K562 (cell line): Measurements from ENCODE around the gene TAF4. TPM values are rescaled to one million over a fixed set of nuclear protein-coding genes. Genes with fewer than 3 reads are reported as not detected.

Experiments
- ATAC-seq: fragments of 200-7000 bp; cut with Tn5 transposase; 3 replicates; pipeline ENCODE4 v1.9.1; 2020; ENCODE audit warnings: moderate library complexity
- BruUV-seq: library from RNA; stranded (reverse); fragments of 400-500 nt; replicated peaks from 2 replicates; lab custom pipeline; 2021; lab: Mats Ljungman, UMichigan
- CTCF ChIA-PET: fragments of 300-600 bp; formaldehyde crosslinking; extraction: SDS; loops from one replicate; lab custom pipeline; 2021; ENCODE audit warnings: low intra/inter-chr PET ratio; lab: Yijun Ruan, JAX
- POLR2A ChIA-PET: fragments of 300-600, 350-650 bp; sonication (Branson Sonifier 250); formaldehyde crosslinking; extraction: SDS; loops from one replicate; lab custom pipeline; 2021; ENCODE audit warnings: antibody characterized with exemption, inconsistent platforms; lab: Yijun Ruan, JAX
- DNase-seq, 4 experiments: peaks; one replicate each; pipeline versions ENCODE4 v3.0.0 to v3.0.0-alpha.2; 2011 to 2018; ENCODE audit warnings: low spot score in 3 of 4, mixed read lengths in 3 of 4; ENCODE audit errors: extremely low read depth in 1 of 4
- FAIRE-seq: peaks from 2 replicates; lab custom pipeline; 2011; peaks lifted over from hg19 to GRCh38; lab: Jason Lieb, UNC
- H2AFZ ChIP-seq: 2 replicates; pipeline ENCODE4 v1.6.0; 2011; ENCODE audit warnings: low read depth, low read length, control low read depth, inconsistent platforms
- H3K27ac ChIP-seq: fragments of 200-600 bp; 3 replicates; pipeline ENCODE4 v1.8.0; 2011; ENCODE audit warnings: low read depth, mild to moderate bottlenecking, control low read depth, inconsistent platforms, low read length, moderate library complexity, mixed read lengths; ENCODE audit errors: extremely low read depth
- H3K27me3 ChIP-seq, 2 experiments: fragments of 300-600 bp in 1 of 2; 2 replicates in 1 of 2; 3 replicates in 1 of 2; pipeline versions ENCODE4 v1.6.0 to v1.8.0; 2011; ENCODE audit warnings: inconsistent platforms in 2 of 2, low read length in 2 of 2, mild to moderate bottlenecking in 1 of 2, mixed read lengths in 1 of 2, moderate library complexity in 1 of 2; ENCODE audit not compliant: control insufficient read depth in 2 of 2, insufficient read depth in 2 of 2
- H3K36me3 ChIP-seq: fragments of 300-600 bp; 3 replicates; pipeline ENCODE4 v1.8.0; 2011; ENCODE audit warnings: mild to moderate bottlenecking, low read length, inconsistent platforms; ENCODE audit not compliant: control insufficient read depth, insufficient read depth
- H3K4me1 ChIP-seq, 2 experiments: fragments of 200-600 bp in 1 of 2; replicated peaks in 1 of 2; 2 replicates in 1 of 2; 3 replicates in 1 of 2; pipeline versions ENCODE4 v1.5.1 to v1.8.0; 2011; ENCODE audit warnings: inconsistent platforms in 2 of 2, low read length in 2 of 2, mild to moderate bottlenecking in 1 of 2, mixed read lengths in 1 of 2, moderate library complexity in 1 of 2; ENCODE audit not compliant: control insufficient read depth in 2 of 2, insufficient read depth in 2 of 2
- H3K4me2 ChIP-seq: 2 replicates; pipeline ENCODE4 v1.6.1; 2011; ENCODE audit warnings: low read length, control low read depth, inconsistent platforms, mixed read lengths; ENCODE audit not compliant: insufficient read depth
- H3K4me3 ChIP-seq: fragments of 200-600 bp; sonication (generic), shearing (Covaris generic); 2 replicates; pipeline ENCODE4 v1.5.1; 2016; ENCODE audit warnings: control low read depth, inconsistent platforms
- H3K79me2 ChIP-seq: fragments of 200-600 bp; 3 replicates; pipeline ENCODE4 v1.8.0; 2011; ENCODE audit warnings: low read length, inconsistent platforms; ENCODE audit not compliant: control insufficient read depth, insufficient read depth
- H3K9ac ChIP-seq, 2 experiments: 2 replicates each; pipeline versions ENCODE4 v1.6.0 to v1.6.1; 2011; ENCODE audit warnings: low read depth in 2 of 2, low read length in 2 of 2, control low read depth in 1 of 2, inconsistent platforms in 1 of 2, mild to moderate bottlenecking in 1 of 2, mixed read lengths in 1 of 2; ENCODE audit not compliant: insufficient read depth in 1 of 2
- H3K9me1 ChIP-seq: one replicate; pipeline ENCODE4 v1.6.0; 2011; ENCODE audit warnings: inconsistent platforms, mild to moderate bottlenecking, low read length, moderate library complexity; ENCODE audit not compliant: control insufficient read depth, insufficient read depth
- H3K9me3 ChIP-seq: replicated peaks from 2 replicates; pipeline ENCODE4 v1.5.1; 2011; ENCODE audit warnings: low read depth, low read length, inconsistent platforms; ENCODE audit not compliant: control insufficient read depth, insufficient read depth
- H4K20me1 ChIP-seq: replicated peaks from 2 replicates; pipeline ENCODE4 v1.6.1; 2011; ENCODE audit warnings: low read length, inconsistent platforms, mixed read lengths; ENCODE audit not compliant: control insufficient read depth, insufficient read depth
- FOXM1 ChIP-seq, 2 experiments: fragments of 450-650 bp in 1 of 2; sonication (generic) in 1 of 2; formaldehyde crosslinking in 1 of 2; IDR thresholded peaks; 2 replicates each; pipeline versions ENCODE4 v1.6.1 to v1.9.0; 2017 to 2022; ENCODE audit warnings: low read depth in 2 of 2, mild to moderate bottlenecking in 2 of 2, missing genetic modification reagents in 1 of 2, moderate library complexity in 1 of 2
- POLR2B ChIP-seq: fragments of 450-650 bp; IDR thresholded peaks from 2 replicates; pipeline ENCODE4 v1.6.1; 2018; ENCODE audit warnings: low read depth; ENCODE audit not compliant: partially characterized antibody
- WGBS: fragments of 100-300 bp; shearing (Covaris generic); methylation state at CpG from one replicate; pipeline ENCODE4 v1.1.6; 2016; ENCODE audit warnings: low coverage, mixed read lengths; ENCODE audit not compliant: insufficient coverage; ENCODE audit errors: missing lambda C conversion rate; 5-methylcytosine and 5-hydroxymethylcytosine counted together
- in situ Hi-C: fragments of 300-500 bp; cut with MboI; formaldehyde crosslinking; loops from 4 replicates; pipeline ENCODE4 v1.15.0; 2018; ENCODE audit warnings: inconsistent platforms, mixed read lengths
- intact Hi-C: fragments of 100-400 bp; cut with micrococcal nuclease; formaldehyde crosslinking; loops from 2 replicates; pipeline ENCODE4 v1.14.2; 2022
- polyA plus RNA-seq, 8 experiments: library from polyadenylated mRNA; depleted of rRNA in 4 of 8; stranded (reverse) in 5 of 8; unstranded in 3 of 8; fragments of >200 nt; fragmentation: Nextera tagmentation in 2 of 8; fragmentation: Illumina TruSeq in 1 of 8; extraction: Ambion mirVana in 2 of 8; extraction: Trizol in 1 of 8; gene quantifications; 2 replicates each; pipeline versions ENCODE4 v1.2.1 to v1.2.3, GENCODE V29; 2011 to 2014; ENCODE audit warnings: inconsistent platforms in 1 of 8, missing spikeins in 1 of 8
- total RNA-seq, 7 experiments: library from RNA; depleted of rRNA in 6 of 7; stranded (reverse); fragments of >200 nt in 6 of 7; fragmentation: Illumina TruSeq in 2 of 7; extraction: Trizol in 2 of 7; gene quantifications; 2 replicates each; pipeline versions ENCODE4 v1.2.1 to v1.2.3, GENCODE V29; 2011 to 2021; ENCODE audit warnings: low replicate concordance in 1 of 7

The TAF4 gene
- total and polyA plus RNA-seq, 9 of the 15 experiments (the other 6 are each of a cell fraction or from before 2014, with no cell fraction given): 0.44 to 28.3 (median 5.6) TPM

GRCh38 chr20:62060631-62061541, 4.8 kb downstream of the TAF4 start:
- 95% methylated on average over 12 of the region's 12 CpGs for WGBS
- peak in 1 of 4 experiments; percentile 11 for DNase-seq
- no peak for FAIRE-seq
- no TSS peak for BruUV-seq
- peaks cover 73% of the 10 kb centered on the region for H3K79me2 ChIP-seq
- peaks cover 12% of the 10 kb centered on the region for H3K9me1 ChIP-seq
- H3K4me2 ChIP-seq: no peak overlapping the region
- TF ChIP-seq FOXM1 (IDR thresholded peaks at IDR 0.05; ENCODE audit: low read depth) (no peak), FOXM1 (CRISPR knock-in tag; IDR thresholded peaks at IDR 0.05; ENCODE audit: low read depth) (no peak), POLR2B (no peak)
- TF ChIP-seq, all 486 proteins: peak for 0
- H3K27ac ChIP-seq: no peak overlapping the region
- peaks cover 46% of the 10 kb centered on the region for H4K20me1 ChIP-seq
- in situ Hi-C loops (no loop called here), intact Hi-C loops (loop anchor here (5.0 kb wide), 1 partner anchor 34 kb away; no protein-coding TSS in a partner anchor)
- POLR2A ChIA-PET: interaction anchor here (0.8 to 1.1 kb wide), 3 partner anchors 7 to 75 kb away, joined by 3 to 5 read pairs (median 4); no protein-coding TSS in a partner anchor
- peaks cover 12 to 31% of the 10 kb centered on the region in 2 experiments for H3K4me1 ChIP-seq
- H3K4me3 ChIP-seq: no peak overlapping the region
- H3K9ac ChIP-seq: no peak overlapping the region; a peak in 1 of 4 replicates
- H3K9me3 ChIP-seq: no peaks in the 10 kb centered on the region
- CTCF ChIA-PET: no interaction called here
- peaks cover 35% of the 10 kb centered on the region for H3K36me3 ChIP-seq
- no peak for ATAC-seq
- H2AFZ ChIP-seq: no peak overlapping the region
- H3K27me3 ChIP-seq: no peaks in the 10 kb centered on the region
